OCI-LY1 (cell line): ENCODE results near the gene GPI.

ENCODE experiments used
- H2AFZ ChIP-seq: fragments of 200-600 bp; sonication (generic), shearing (Covaris generic); 2 replicates; pipeline ENCODE4 v1.6.0; 2014; ENCODE audit warnings: antibody characterized with exemption, mild to moderate bottlenecking, low read length
- H3F3A ChIP-seq: fragments of 200-600 bp; sonication (generic), shearing (Covaris generic); 2 replicates; pipeline ENCODE4 v1.6.0; 2014; ENCODE audit warnings: mild to moderate bottlenecking, antibody characterized with exemption, low read length, moderate library complexity; ENCODE audit not compliant: insufficient read depth
- H3K27ac ChIP-seq: fragments of 200-600 bp; sonication (generic); 2 replicates; pipeline ENCODE4 v1.5.1; 2014; ENCODE audit warnings: low read length, mixed run types, mild to moderate bottlenecking, low read depth; ENCODE audit not compliant: poor library complexity, severe bottlenecking
- H3K27me3 ChIP-seq: fragments of 200-600 bp; sonication (generic); 2 replicates; pipeline ENCODE4 v1.6.0; 2014; ENCODE audit warnings: antibody characterized with exemption, mild to moderate bottlenecking, low read length, moderate library complexity; ENCODE audit not compliant: insufficient read depth
- H3K36me3 ChIP-seq: fragments of 200-600 bp; sonication (generic); 2 replicates; pipeline ENCODE4 v1.6.1; 2014; ENCODE audit warnings: mild to moderate bottlenecking, antibody characterized with exemption, low read length, moderate library complexity, mixed read lengths; ENCODE audit not compliant: insufficient read depth
- H3K4me1 ChIP-seq: fragments of 200-600 bp; sonication (generic); 2 replicates; pipeline ENCODE4 v1.5.1; 2014; ENCODE audit warnings: mild to moderate bottlenecking, low read length, moderate library complexity; ENCODE audit not compliant: insufficient read depth, severe bottlenecking
- H3K4me2 ChIP-seq: fragments of 200-600 bp; sonication (generic), shearing (Covaris generic); 2 replicates; pipeline ENCODE4 v1.6.1; 2014; ENCODE audit warnings: low read length
- H3K4me3 ChIP-seq: fragments of 200-600 bp; sonication (generic); 2 replicates; pipeline ENCODE4 v1.5.1; 2014; ENCODE audit warnings: low read length, low read depth, mild to moderate bottlenecking, mixed read lengths; ENCODE audit not compliant: poor library complexity, severe bottlenecking
- H3K79me2 ChIP-seq: fragments of 200-600 bp; shearing (Covaris generic); 2 replicates; pipeline ENCODE4 v1.6.1; 2016; ENCODE audit warnings: mixed run types, low read length, mixed read lengths; ENCODE audit not compliant: insufficient read depth
- H3K9ac ChIP-seq: fragments of 200-600 bp; sonication (generic), shearing (Covaris generic); 2 replicates; pipeline ENCODE4 v1.6.1; 2014; ENCODE audit warnings: mild to moderate bottlenecking, low read length, mixed read lengths
- H3K9me2 ChIP-seq: fragments of 200-600 bp; sonication (generic), shearing (Covaris generic); 2 replicates; pipeline ENCODE4 v1.6.1; 2014; ENCODE audit warnings: low read depth, mild to moderate bottlenecking, low read length, mixed read lengths
- H3K9me3 ChIP-seq: fragments of 200-600 bp; shearing (Covaris generic); 2 replicates; pipeline ENCODE4 v1.6.1; 2014; ENCODE audit warnings: low read length, mixed read lengths
- H4K20me1 ChIP-seq: fragments of 200-600 bp; sonication (generic), shearing (Covaris generic); 2 replicates; pipeline ENCODE4 v1.6.0; 2016; ENCODE audit warnings: mild to moderate bottlenecking, low read length; ENCODE audit not compliant: insufficient read depth
- CTCF ChIP-seq: fragments of 200-600 bp; sonication (generic), shearing (Covaris generic); IDR thresholded peaks from 2 replicates; pipeline ENCODE4 v1.5.1; 2017; ENCODE audit warnings: mild to moderate bottlenecking, antibody characterized with exemption, low read length, moderate library complexity, mixed read lengths
- EZH2 ChIP-seq: fragments of 200-600 bp; sonication (generic), shearing (Covaris generic); IDR thresholded peaks from 2 replicates; pipeline ENCODE4 v1.8.0; 2017; ENCODE audit warnings: borderline replicate concordance, mixed run types, mild to moderate bottlenecking, antibody characterized with exemption, low read length, moderate library complexity, mixed read lengths

Gene GPI

DNA sequence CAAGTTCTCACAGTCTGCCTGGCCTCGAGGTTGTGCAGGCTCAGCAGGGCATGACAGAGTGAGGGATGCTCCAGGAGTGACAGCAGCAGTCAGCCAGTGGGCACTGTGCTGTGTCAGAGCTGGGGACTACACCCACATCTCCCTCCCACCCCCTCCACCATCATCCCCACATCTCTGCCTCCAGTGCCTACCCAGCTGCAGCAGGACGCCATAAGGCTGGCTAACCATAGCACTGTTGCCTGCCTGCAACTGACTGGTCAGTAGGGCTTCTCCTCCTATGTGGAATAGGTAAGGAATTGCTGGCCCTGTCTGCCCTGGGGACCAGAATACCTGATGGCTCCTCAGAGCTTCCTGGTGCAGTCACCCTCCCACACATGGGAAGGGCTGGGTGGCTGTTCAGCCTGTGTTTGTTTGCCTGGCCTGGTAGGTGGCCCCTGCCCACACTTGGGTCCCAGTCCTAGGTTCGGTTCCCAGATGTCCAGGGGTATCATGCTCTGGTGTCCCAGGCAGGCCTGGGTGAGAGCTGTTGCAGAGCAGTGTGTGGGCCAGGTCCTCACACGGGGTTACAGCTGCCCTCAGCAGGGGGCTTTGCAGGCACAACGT is 15.7 kb downstream of the GPI start:
- no peak for TF ChIP-seq CTCF
- no peak for TF ChIP-seq EZH2
- no peaks in the 10 kb centered on the region for H3K27me3 ChIP-seq
- no peaks in the 10 kb centered on the region for H3F3A ChIP-seq
- H3K4me2 ChIP-seq: no peak overlapping the region
- H4K20me1 ChIP-seq: no peaks in the 10 kb centered on the region
- H3K4me3 ChIP-seq: no peak overlapping the region
- H2AFZ ChIP-seq: no peak overlapping the region
- H3K9ac ChIP-seq: no peak overlapping the region
- H3K4me1 ChIP-seq: no peaks in the 10 kb centered on the region
- no peaks in the 10 kb centered on the region for H3K79me2 ChIP-seq
- peaks cover 92% of the 10 kb centered on the region for H3K36me3 ChIP-seq
- H3K9me2 ChIP-seq: no peaks in the 10 kb centered on the region
- no peak overlapping the region for H3K27ac ChIP-seq
- no peaks in the 10 kb centered on the region for H3K9me3 ChIP-seq

DNA sequence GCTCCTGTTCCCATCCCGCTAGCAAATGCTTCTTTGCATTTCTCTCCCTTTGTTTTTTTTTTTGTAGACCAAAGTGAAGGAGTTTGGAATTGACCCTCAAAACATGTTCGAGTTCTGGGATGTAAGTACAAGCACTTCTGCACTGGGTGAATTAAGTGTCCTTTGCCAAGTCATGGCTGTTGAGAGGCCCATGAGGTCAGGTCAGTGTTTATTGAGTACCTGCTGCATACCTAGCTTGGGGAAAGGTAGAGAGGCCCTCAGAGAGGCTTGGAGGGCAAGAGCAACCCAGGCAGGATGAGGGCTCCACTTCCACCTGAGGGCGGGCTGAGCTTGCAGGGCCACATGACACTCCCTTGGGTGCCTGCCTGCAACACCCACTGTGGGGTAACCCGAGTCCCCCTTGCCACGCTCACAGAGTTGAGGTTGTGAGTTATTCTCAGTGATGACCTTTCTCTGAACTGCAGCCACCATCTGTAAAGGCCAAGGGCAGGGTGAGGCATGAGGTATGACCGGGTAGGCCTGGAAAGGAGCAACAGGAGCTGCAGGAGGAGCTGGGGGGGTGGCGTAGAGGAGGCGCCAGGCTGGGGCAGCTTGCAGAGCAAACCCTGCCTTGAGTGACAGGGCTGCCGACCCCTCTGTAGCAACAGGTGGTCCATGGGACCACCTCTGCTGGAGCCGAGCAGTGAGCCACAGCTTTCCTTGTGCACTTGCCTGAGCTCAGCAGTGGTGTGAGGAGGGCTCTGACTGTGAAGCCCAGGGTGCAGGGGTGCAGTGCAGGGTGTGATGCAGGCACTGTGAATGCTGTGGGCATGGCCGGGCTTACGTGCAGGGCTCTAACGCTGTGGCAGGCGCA is 16.6 kb downstream of the GPI start:
- H3K4me3 ChIP-seq: no peak overlapping the region
- H4K20me1 ChIP-seq: no peaks in the 10 kb centered on the region
- H3K79me2 ChIP-seq: no peaks in the 10 kb centered on the region
- no peaks in the 10 kb centered on the region for H3K9me3 ChIP-seq
- H3K27me3 ChIP-seq: no peaks in the 10 kb centered on the region
- TF ChIP-seq EZH2: no peak
- no peak for TF ChIP-seq CTCF
- no peaks in the 10 kb centered on the region for H3K4me1 ChIP-seq
- no peak overlapping the region for H2AFZ ChIP-seq
- H3K9ac ChIP-seq: no peak overlapping the region
- H3K36me3 ChIP-seq: peaks cover 92% of the 10 kb centered on the region
- no peak overlapping the region for H3K27ac ChIP-seq
- H3K9me2 ChIP-seq: no peaks in the 10 kb centered on the region
- no peak overlapping the region for H3K4me2 ChIP-seq
- no peaks in the 10 kb centered on the region for H3F3A ChIP-seq

DNA sequence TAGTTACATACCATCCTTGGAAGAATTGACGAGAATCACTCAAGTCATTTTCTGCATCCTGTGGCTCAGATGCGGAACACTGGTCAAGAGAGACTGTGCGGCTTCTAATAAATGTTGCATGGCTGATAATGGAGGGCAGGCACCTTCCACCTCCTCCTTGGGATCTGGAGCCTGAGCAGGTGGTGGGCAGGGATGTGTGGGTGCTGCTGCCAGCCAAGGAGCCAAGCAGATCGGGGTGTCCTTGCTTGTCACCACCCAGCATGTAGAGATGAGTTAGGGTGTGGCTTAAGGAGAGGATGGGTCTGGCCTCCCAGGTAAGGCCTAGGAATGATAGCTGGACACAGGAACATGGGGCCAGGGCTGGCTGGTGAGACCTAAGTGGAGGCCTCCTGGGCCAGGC is 17.5 kb downstream of the GPI start:
- no peak overlapping the region for H3K4me3 ChIP-seq
- H3K4me1 ChIP-seq: no peaks in the 10 kb centered on the region
- H3K9me3 ChIP-seq: no peaks in the 10 kb centered on the region
- H3K9me2 ChIP-seq: no peaks in the 10 kb centered on the region
- no peaks in the 10 kb centered on the region for H4K20me1 ChIP-seq
- no peak overlapping the region for H2AFZ ChIP-seq
- H3K9ac ChIP-seq: no peak overlapping the region
- peaks cover 96% of the 10 kb centered on the region for H3K36me3 ChIP-seq
- no peak overlapping the region for H3K27ac ChIP-seq
- H3F3A ChIP-seq: no peaks in the 10 kb centered on the region
- no peaks in the 10 kb centered on the region for H3K79me2 ChIP-seq
- TF ChIP-seq CTCF: no peak
- TF ChIP-seq EZH2: no peak
- H3K4me2 ChIP-seq: no peak overlapping the region
- H3K27me3 ChIP-seq: no peaks in the 10 kb centered on the region
